Prostate gland (tissue), 2 donors: ENCODE data around the gene NGB.

Source experiments
- CTCF ChIP-seq, 4 experiments: fragments of 200-600 bp in 2 of 4; fragments of 450-650 bp in 2 of 4; sonication (generic) in 2 of 4; IDR thresholded peaks; 1 replicate in 3 of 4; 2 replicates in 1 of 4; pipeline ENCODE4 v1.5.1; 2016 to 2019; ENCODE audit warnings: antibody characterized with exemption in 4 of 4, mild to moderate bottlenecking in 2 of 4, moderate library complexity in 2 of 4
- POLR2A ChIP-seq: fragments of 450-650 bp; IDR thresholded peaks from one replicate; pipeline ENCODE4 v1.6.1; 2016; ENCODE audit warnings: antibody characterized with exemption, mild to moderate bottlenecking

GRCh38 chr14:77221241-77221871, 49.6 kb downstream of the NGB start:
- no peak for TF ChIP-seq CTCF (IDR thresholded peaks at IDR 0.05)
- TF ChIP-seq POLR2A = no peak
